Endothelial cell of umbilical vein (primary cell): Measurements from ENCODE around the gene CLDN6. TPM values are rescaled to one million over a fixed set of nuclear protein-coding genes. Genes with fewer than 3 reads are reported as not detected.

Experiments
- BruUV-seq: library from RNA; stranded (reverse); fragments of 400-500 nt; replicated peaks from 2 replicates; lab custom pipeline; 2021; lab: Mats Ljungman, UMichigan
- CTCF ChIA-PET: fragments of 300-600, 350-600 bp; sonication (Branson Sonifier 250); formaldehyde crosslinking; loops from one replicate; lab custom pipeline; 2021; ENCODE audit warnings: antibody characterized with exemption, inconsistent platforms; lab: Charles Lee
- POLR2A ChIA-PET: fragments of 300-600, 350-600 bp; sonication (Branson Sonifier 250); formaldehyde crosslinking; loops from one replicate; lab custom pipeline; 2021; ENCODE audit warnings: antibody characterized with exemption, inconsistent platforms; lab: Charles Lee
- DNase-seq: peaks from one replicate; pipeline ENCODE4 v3.0.0-alpha.2; 2011; ENCODE audit warnings: low read depth, low spot score
- FAIRE-seq: peaks from 2 replicates; lab custom pipeline; 2011; peaks lifted over from hg19 to GRCh38; lab: Jason Lieb, UNC
- H2AFZ ChIP-seq: 2 replicates; pipeline ENCODE4 v1.6.0; 2012; ENCODE audit warnings: low read depth, low read length, control low read depth, inconsistent platforms
- H3K27ac ChIP-seq: 2 replicates; pipeline ENCODE4 v1.5.1; 2011; ENCODE audit warnings: low read depth, mild to moderate bottlenecking, control low read depth, low read length, moderate library complexity; ENCODE audit not compliant: insufficient read depth
- H3K27me3 ChIP-seq, 2 experiments: 2 replicates each; pipeline versions ENCODE4 v1.6.0 to v1.6.1; 2011; ENCODE audit warnings: low read length in 2 of 2, mixed read lengths in 1 of 2; ENCODE audit not compliant: control insufficient read depth in 2 of 2, insufficient read depth in 2 of 2
- H3K36me3 ChIP-seq, 2 experiments: 2 replicates in 1 of 2; 3 replicates in 1 of 2; pipeline ENCODE4 v1.5.1; 2011; ENCODE audit warnings: low read length in 2 of 2, mild to moderate bottlenecking in 1 of 2, moderate library complexity in 1 of 2; ENCODE audit not compliant: control insufficient read depth in 2 of 2, insufficient read depth in 2 of 2; ENCODE audit errors: extremely low read depth in 1 of 2
- H3K4me1 ChIP-seq: 3 replicates; pipeline ENCODE4 v1.5.1; 2011; ENCODE audit warnings: mild to moderate bottlenecking, low read length; ENCODE audit not compliant: control insufficient read depth, insufficient read depth; ENCODE audit errors: extremely low read depth
- H3K4me2 ChIP-seq: 2 replicates; pipeline ENCODE4 v1.6.1; 2011; ENCODE audit warnings: low read length, control low read depth, mixed read lengths; ENCODE audit not compliant: insufficient read depth
- H3K4me3 ChIP-seq, 3 experiments: fragments of 200-600 bp in 1 of 3; sonication (generic), shearing (Covaris generic) in 1 of 3; replicated peaks in 1 of 3; 2 replicates each; pipeline ENCODE4 v1.5.1; 2011 to 2016; ENCODE audit warnings: control low read depth in 3 of 3, low read length in 3 of 3, mild to moderate bottlenecking in 2 of 3, inconsistent platforms in 1 of 3, low read depth in 1 of 3, moderate library complexity in 1 of 3; ENCODE audit not compliant: insufficient read depth in 1 of 3
- H3K79me2 ChIP-seq: 2 replicates; pipeline ENCODE4 v1.6.0; 2012; ENCODE audit warnings: low read length, inconsistent platforms; ENCODE audit not compliant: control insufficient read depth, insufficient read depth
- H3K9ac ChIP-seq: replicated peaks from 2 replicates; pipeline ENCODE3; 2011; ENCODE audit warnings: low read length, control low read depth; ENCODE audit not compliant: insufficient read depth; ENCODE audit errors: extremely low read depth
- H3K9me1 ChIP-seq: replicated peaks from 3 replicates; pipeline ENCODE4 v1.6.0; 2011; ENCODE audit warnings: mild to moderate bottlenecking, low read length; ENCODE audit not compliant: control insufficient read depth, insufficient read depth; ENCODE audit errors: extremely low read depth
- H3K9me3 ChIP-seq: replicated peaks from 2 replicates; pipeline ENCODE4 v1.5.1; 2012; ENCODE audit warnings: low read length, inconsistent platforms; ENCODE audit not compliant: control insufficient read depth, insufficient read depth
- H4K20me1 ChIP-seq: replicated peaks from 2 replicates; pipeline ENCODE3; 2011; ENCODE audit warnings: mild to moderate bottlenecking, low read length; ENCODE audit not compliant: control insufficient read depth, insufficient read depth; ENCODE audit errors: extremely low read depth
- EZH2 ChIP-seq: IDR thresholded peaks from 2 replicates; pipeline ENCODE4 v1.6.1; 2012; ENCODE audit warnings: borderline replicate concordance, low read depth, mild to moderate bottlenecking, moderate library complexity, low read length, inconsistent platforms; ENCODE audit not compliant: severe bottlenecking
- FOS ChIP-seq: IDR thresholded peaks from 2 replicates; pipeline ENCODE4 v1.6.1; 2011; ENCODE audit warnings: mild to moderate bottlenecking, low read length, moderate library complexity, borderline replicate concordance; ENCODE audit not compliant: insufficient read depth
- GATA2 ChIP-seq: IDR thresholded peaks from 2 replicates; pipeline ENCODE4 v1.7.0; 2011; ENCODE audit warnings: low read depth, mild to moderate bottlenecking, moderate library complexity, mixed read lengths, low read length; ENCODE audit not compliant: insufficient read length, insufficient read depth
- JUN ChIP-seq: IDR thresholded peaks from 2 replicates; pipeline ENCODE4 v1.6.1; 2011; ENCODE audit warnings: borderline replicate concordance, low read depth; ENCODE audit not compliant: insufficient read length, insufficient read depth
- MYC ChIP-seq: IDR thresholded peaks from one replicate; pipeline ENCODE4 v1.6.1; 2011; ENCODE audit warnings: mild to moderate bottlenecking, low read depth, low read length
- POLR2A ChIP-seq: IDR thresholded peaks from 2 replicates; pipeline ENCODE4 v1.6.1; 2012; ENCODE audit warnings: low read depth, mild to moderate bottlenecking, control low read depth, low read length
- POLR2AphosphoS5 ChIP-seq: IDR thresholded peaks from 2 replicates; pipeline ENCODE4 v1.6.1; 2012; ENCODE audit warnings: low read depth, mild to moderate bottlenecking, control low read depth, low read length, moderate library complexity; ENCODE audit not compliant: insufficient read depth
- dilution Hi-C: fragments of 300-500 bp; cut with MboI; formaldehyde crosslinking; loops from one replicate; pipeline ENCODE4 v1.15.0; 2019; ENCODE audit warnings: low sequenced_read_pairs; ENCODE audit not compliant: extremely low pct_ligation_motif_present
- intact Hi-C: fragments of 100-400 bp; cut with micrococcal nuclease; formaldehyde crosslinking; loops from one replicate; pipeline ENCODE4 v1.10.0; 2022
- polyA plus RNA-seq, 4 experiments: library from polyadenylated mRNA; depleted of rRNA in 3 of 4; stranded (reverse) in 3 of 4; unstranded in 1 of 4; fragments of >200 nt; gene quantifications; 2 replicates each; pipeline versions ENCODE4 v1.2.1 to v1.2.3, GENCODE V29; 2011 to 2012; ENCODE audit warnings: missing spikeins in 1 of 4
- total RNA-seq: library from RNA; stranded (reverse); gene quantifications from 2 replicates; pipeline ENCODE4 v1.2.3, GENCODE V29; 2021
- TF ChIP-seq, protein P1 (sequence below), 2 donors: IDR thresholded peaks; 1 replicate in 1 of 2; 2 replicates in 1 of 2; pipeline ENCODE4 v1.5.1; 2011; ENCODE audit warnings: low read length in 2 of 2, mild to moderate bottlenecking in 2 of 2, moderate library complexity in 2 of 2, control low read depth in 1 of 2, inconsistent platforms in 1 of 2, low read depth in 1 of 2; ENCODE audit not compliant: insufficient read depth in 1 of 2; ENCODE audit errors: extremely low read depth in 1 of 2
- TF ChIP-seq, protein P2 (sequence below): IDR thresholded peaks from 2 replicates; pipeline ENCODE4 v1.6.1; 2011; ENCODE audit not compliant: insufficient read depth, insufficient read length

CLDN6 gene
- total and polyA plus RNA-seq, 2 donors (not counting 3 experiments of a cell fraction or from before 2014, with no cell fraction given) = 0.28 TPM; not detected in 1

DNA sequence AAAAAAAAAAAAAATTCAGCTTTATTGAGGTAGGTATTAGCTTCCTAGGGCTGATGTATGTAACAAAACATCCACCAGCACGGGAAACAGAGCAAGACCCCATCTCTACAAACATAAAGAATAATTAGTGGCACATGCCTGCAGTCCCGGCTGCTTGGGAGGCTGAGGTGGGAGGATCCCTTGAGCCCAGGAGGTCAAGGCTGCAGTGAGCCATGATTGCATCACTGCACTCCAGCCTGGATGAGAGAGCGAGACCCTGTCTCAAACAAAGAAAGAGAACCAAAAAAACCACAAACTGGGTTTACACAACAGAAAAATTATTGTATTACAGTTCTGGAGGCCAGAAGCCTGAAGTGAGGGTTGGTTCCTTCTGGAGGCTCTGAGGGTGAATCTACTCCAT is 24.4 kb upstream of the CLDN6 start:
- H3K4me2 ChIP-seq = no peak overlapping the region
- H3K27me3 ChIP-seq = peaks cover 26% of the 10 kb centered on the region in 2 experiments
- intact Hi-C loops (no loop called here), dilution Hi-C loops (no loop called here)
- TF ChIP-seq, protein P1, sequence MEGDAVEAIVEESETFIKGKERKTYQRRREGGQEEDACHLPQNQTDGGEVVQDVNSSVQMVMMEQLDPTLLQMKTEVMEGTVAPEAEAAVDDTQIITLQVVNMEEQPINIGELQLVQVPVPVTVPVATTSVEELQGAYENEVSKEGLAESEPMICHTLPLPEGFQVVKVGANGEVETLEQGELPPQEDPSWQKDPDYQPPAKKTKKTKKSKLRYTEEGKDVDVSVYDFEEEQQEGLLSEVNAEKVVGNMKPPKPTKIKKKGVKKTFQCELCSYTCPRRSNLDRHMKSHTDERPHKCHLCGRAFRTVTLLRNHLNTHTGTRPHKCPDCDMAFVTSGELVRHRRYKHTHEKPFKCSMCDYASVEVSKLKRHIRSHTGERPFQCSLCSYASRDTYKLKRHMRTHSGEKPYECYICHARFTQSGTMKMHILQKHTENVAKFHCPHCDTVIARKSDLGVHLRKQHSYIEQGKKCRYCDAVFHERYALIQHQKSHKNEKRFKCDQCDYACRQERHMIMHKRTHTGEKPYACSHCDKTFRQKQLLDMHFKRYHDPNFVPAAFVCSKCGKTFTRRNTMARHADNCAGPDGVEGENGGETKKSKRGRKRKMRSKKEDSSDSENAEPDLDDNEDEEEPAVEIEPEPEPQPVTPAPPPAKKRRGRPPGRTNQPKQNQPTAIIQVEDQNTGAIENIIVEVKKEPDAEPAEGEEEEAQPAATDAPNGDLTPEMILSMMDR (IDR thresholded peaks at IDR 0.05; ENCODE audit: extremely low read depth in 1 of 2, insufficient read depth in 1 of 2, low read depth in 1 of 2, low read length in 2 of 2) = no peak
- TF ChIP-seq POLR2AphosphoS5 = no peak
- TF ChIP-seq POLR2A = no peak
- TF ChIP-seq FOS = no peak
- no peak for TF ChIP-seq GATA2
- no peak for TF ChIP-seq EZH2
- TF ChIP-seq, protein P2, sequence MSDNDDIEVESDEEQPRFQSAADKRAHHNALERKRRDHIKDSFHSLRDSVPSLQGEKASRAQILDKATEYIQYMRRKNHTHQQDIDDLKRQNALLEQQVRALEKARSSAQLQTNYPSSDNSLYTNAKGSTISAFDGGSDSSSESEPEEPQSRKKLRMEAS = no peak
- no peak for TF ChIP-seq MYC
- no peak for TF ChIP-seq JUN
- no peaks in the 10 kb centered on the region for H3K9me3 ChIP-seq
- no peak for DNase-seq
- no peaks in the 10 kb centered on the region for H3K79me2 ChIP-seq
- peaks cover 2% of the 10 kb centered on the region for H3K4me1 ChIP-seq
- BruUV-seq = no TSS peak
- no peaks in the 10 kb centered on the region for H4K20me1 ChIP-seq
- no peak overlapping the region for H3K9ac ChIP-seq
- no peak overlapping the region for H3K27ac ChIP-seq
- no peaks in the 10 kb centered on the region for H3K9me1 ChIP-seq
- CTCF ChIA-PET = interaction anchor here (1.5 to 14.7 kb wide), 2 partner anchors 11 to 72 kb away, joined by 4 to 200 read pairs; no protein-coding TSS in a partner anchor
- POLR2A ChIA-PET = interaction anchor here (0.6 kb wide), 1 partner anchor 18 kb away, joined by 4 read pairs; no protein-coding TSS in a partner anchor
- H3K36me3 ChIP-seq = no peaks in the 10 kb centered on the region
- no peak overlapping the region for H3K4me3 ChIP-seq
- no peak overlapping the region for H2AFZ ChIP-seq
- no peak for FAIRE-seq
